OCI-LY3 (cell line): Measurements from ENCODE around the gene PIK3R4.

ENCODE experiments used
- H2AFZ ChIP-seq: fragments of 200-600, 300-600 bp; shearing (Covaris generic); 2 replicates; pipeline ENCODE4 v1.6.0; 2014; ENCODE audit warnings: antibody characterized with exemption, low read depth, low read length
- H3K27ac ChIP-seq: fragments of 200-600, 300-600 bp; sonication (generic); 2 replicates; pipeline ENCODE4 v1.5.1; 2014; ENCODE audit warnings: mild to moderate bottlenecking, low read length, moderate library complexity, mixed read lengths
- H3K27me3 ChIP-seq: fragments of 200-600, 300-600 bp; sonication (generic); 2 replicates; pipeline ENCODE4 v1.6.1; 2014; ENCODE audit warnings: low read depth, low read length, mixed read lengths
- H3K36me3 ChIP-seq: fragments of 200-600, 300-600 bp; sonication (generic); replicated peaks from 2 replicates; pipeline ENCODE3; 2014; ENCODE audit warnings: low read depth, low read length, mixed read lengths
- H3K4me1 ChIP-seq: fragments of 300-600, 200-600 bp; sonication (generic); 2 replicates; pipeline ENCODE4 v1.6.1; 2014; ENCODE audit warnings: low read length, mixed read lengths
- H3K4me2 ChIP-seq: fragments of 200-600, 300-600 bp; sonication (generic); 2 replicates; pipeline ENCODE4 v1.6.1; 2014; ENCODE audit warnings: low read length, mixed read lengths
- H3K4me3 ChIP-seq: fragments of 300-600, 200-600 bp; sonication (generic); 2 replicates; pipeline ENCODE4 v1.5.1; 2014; ENCODE audit warnings: antibody characterized with exemption, mild to moderate bottlenecking, low read length, moderate library complexity
- H3K79me2 ChIP-seq: fragments of 300-600, 200-600 bp; shearing (Covaris generic); 2 replicates; pipeline ENCODE4 v1.6.1; 2014; ENCODE audit warnings: mild to moderate bottlenecking, low read length, mixed read lengths
- H3K9ac ChIP-seq: fragments of 300-600, 200-600 bp; shearing (Covaris generic); 2 replicates; pipeline ENCODE4 v1.6.0; 2014; ENCODE audit warnings: mild to moderate bottlenecking, low read length, moderate library complexity
- H3K9me3 ChIP-seq: fragments of 200-600, 300-600 bp; shearing (Covaris generic); 2 replicates; pipeline ENCODE4 v1.6.1; 2014; ENCODE audit warnings: low read length, mixed read lengths; ENCODE audit not compliant: insufficient read depth
- H4K20me1 ChIP-seq: fragments of 200-600, 300-600 bp; sonication (generic); 2 replicates; pipeline ENCODE4 v1.6.1; 2016; ENCODE audit warnings: low read length, mixed read lengths; ENCODE audit not compliant: insufficient read depth
- EZH2phosphoT487 ChIP-seq: fragments of 200-600 bp; shearing (Covaris generic); IDR thresholded peaks from 2 replicates; pipeline ENCODE4 v1.6.1; 2018; ENCODE audit warnings: antibody characterized with exemption, mixed run types, low read depth
- TF ChIP-seq, protein P1 (sequence below): fragments of 200-600, 300-600 bp; sonication (generic); IDR thresholded peaks from 2 replicates; pipeline ENCODE4 v1.5.1; 2014; ENCODE audit warnings: antibody characterized with exemption, low read length, low read depth

PIK3R4 gene

DNA sequence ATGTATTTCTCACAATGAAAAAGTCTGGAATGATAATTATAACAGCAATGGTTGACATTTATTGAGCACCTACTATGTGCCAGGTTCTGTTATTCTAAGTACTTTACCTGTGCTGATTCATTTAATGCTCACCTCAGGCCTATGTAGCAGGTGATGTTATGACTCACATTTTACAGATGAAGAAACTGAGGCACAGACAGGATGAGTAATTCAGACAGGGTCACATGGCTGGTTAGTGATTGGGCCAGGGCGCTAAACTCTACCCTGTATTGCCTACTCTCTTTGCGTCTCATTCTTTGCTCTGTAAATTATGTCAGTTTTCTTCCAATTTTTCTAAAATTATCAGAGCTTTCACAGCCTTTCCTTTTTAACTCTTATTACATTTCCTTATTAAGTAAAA is 98.3 kb downstream of the PIK3R4 start:
- H4K20me1 ChIP-seq: no peaks in the 10 kb centered on the region
- no peak overlapping the region for H3K4me3 ChIP-seq
- H2AFZ ChIP-seq: no peak overlapping the region
- no peaks in the 10 kb centered on the region for H3K36me3 ChIP-seq
- H3K9ac ChIP-seq: no peak overlapping the region
- no peaks in the 10 kb centered on the region for H3K9me3 ChIP-seq
- no peak for TF ChIP-seq EZH2phosphoT487
- no peaks in the 10 kb centered on the region for H3K79me2 ChIP-seq
- no peaks in the 10 kb centered on the region for H3K27me3 ChIP-seq
- H3K27ac ChIP-seq: no peak overlapping the region
- no peaks in the 10 kb centered on the region for H3K4me1 ChIP-seq
- no peak overlapping the region for H3K4me2 ChIP-seq

DNA sequence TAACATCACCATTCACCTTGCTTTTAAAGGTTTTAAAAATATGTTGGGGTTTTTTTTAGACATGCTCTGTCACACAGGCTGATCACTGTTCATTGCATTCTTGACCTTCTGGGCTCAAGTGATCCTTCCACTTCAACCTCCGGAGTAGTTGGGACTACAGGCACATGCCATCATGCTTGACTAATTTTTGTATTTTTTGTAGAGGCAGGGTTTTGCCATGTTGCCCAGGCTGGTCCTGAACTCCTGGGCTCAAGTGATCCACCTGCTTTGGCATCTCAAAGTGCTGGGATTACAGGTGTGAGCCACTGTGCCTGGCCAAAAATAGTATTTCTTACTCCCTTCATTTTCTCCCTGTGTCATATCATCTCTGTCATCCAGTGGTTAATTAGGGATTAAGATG is 101.4 kb downstream of the PIK3R4 start:
- Histone ChIP-seq H3K79me2 (no peaks in the 10 kb centered on the region), H3K27ac (no peak overlapping the region), H3K27me3 (no peaks in the 10 kb centered on the region), H3K4me3 (no peak overlapping the region), H3K36me3 (no peaks in the 10 kb centered on the region), H3K9ac (no peak overlapping the region), H2AFZ (no peak overlapping the region), H3K4me1 (no peaks in the 10 kb centered on the region), H3K4me2 (no peak overlapping the region), H4K20me1 (no peaks in the 10 kb centered on the region), H3K9me3 (no peaks in the 10 kb centered on the region)
- no peak for TF ChIP-seq EZH2phosphoT487
- TF ChIP-seq, protein P1, sequence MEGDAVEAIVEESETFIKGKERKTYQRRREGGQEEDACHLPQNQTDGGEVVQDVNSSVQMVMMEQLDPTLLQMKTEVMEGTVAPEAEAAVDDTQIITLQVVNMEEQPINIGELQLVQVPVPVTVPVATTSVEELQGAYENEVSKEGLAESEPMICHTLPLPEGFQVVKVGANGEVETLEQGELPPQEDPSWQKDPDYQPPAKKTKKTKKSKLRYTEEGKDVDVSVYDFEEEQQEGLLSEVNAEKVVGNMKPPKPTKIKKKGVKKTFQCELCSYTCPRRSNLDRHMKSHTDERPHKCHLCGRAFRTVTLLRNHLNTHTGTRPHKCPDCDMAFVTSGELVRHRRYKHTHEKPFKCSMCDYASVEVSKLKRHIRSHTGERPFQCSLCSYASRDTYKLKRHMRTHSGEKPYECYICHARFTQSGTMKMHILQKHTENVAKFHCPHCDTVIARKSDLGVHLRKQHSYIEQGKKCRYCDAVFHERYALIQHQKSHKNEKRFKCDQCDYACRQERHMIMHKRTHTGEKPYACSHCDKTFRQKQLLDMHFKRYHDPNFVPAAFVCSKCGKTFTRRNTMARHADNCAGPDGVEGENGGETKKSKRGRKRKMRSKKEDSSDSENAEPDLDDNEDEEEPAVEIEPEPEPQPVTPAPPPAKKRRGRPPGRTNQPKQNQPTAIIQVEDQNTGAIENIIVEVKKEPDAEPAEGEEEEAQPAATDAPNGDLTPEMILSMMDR: no peak

- H3K36me3 ChIP-seq: no peaks in the 10 kb centered on the region
- no peaks in the 10 kb centered on the region for H3K27me3 ChIP-seq
- no peak overlapping the region for H3K9ac ChIP-seq
- H4K20me1 ChIP-seq: no peaks in the 10 kb centered on the region
- no peak for TF ChIP-seq EZH2phosphoT487
- TF ChIP-seq, protein P1: no peak
- no peaks in the 10 kb centered on the region for H3K9me3 ChIP-seq
- H3K79me2 ChIP-seq: no peaks in the 10 kb centered on the region
- no peak overlapping the region for H2AFZ ChIP-seq
- no peaks in the 10 kb centered on the region for H3K4me1 ChIP-seq
- no peak overlapping the region for H3K4me2 ChIP-seq
- H3K27ac ChIP-seq: no peak overlapping the region
- H3K4me3 ChIP-seq: no peak overlapping the region
These were observed 101.9 kb downstream of the PIK3R4 start for GRCh38 chr3:130644628-130645253.

DNA sequence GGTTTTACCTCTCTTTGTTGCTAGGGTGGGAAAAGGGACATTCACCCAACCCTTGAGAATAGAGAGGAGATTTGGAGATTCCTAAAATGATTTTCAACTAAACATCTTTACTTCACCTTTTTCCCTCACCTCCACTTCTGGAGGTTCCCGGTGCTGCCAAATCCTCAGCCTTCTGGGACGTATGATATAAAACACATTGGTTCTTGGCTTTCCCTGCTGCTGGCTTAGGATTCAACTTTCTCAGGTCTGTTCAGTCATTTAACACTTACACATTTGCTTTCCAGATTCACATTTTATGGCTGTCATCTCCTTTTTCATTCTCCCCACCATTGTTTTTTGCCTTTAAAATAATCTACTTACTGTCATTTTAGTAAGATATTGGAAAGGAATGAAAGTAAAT is 106.6 kb downstream of the PIK3R4 start:
- no peak overlapping the region for H3K4me2 ChIP-seq
- no peak overlapping the region for H3K27ac ChIP-seq
- H3K9me3 ChIP-seq: no peaks in the 10 kb centered on the region
- H3K79me2 ChIP-seq: no peaks in the 10 kb centered on the region
- H3K27me3 ChIP-seq: no peaks in the 10 kb centered on the region; the same call in 1 of the 2 replicates
- H3K4me3 ChIP-seq: no peak overlapping the region
- no peak for TF ChIP-seq EZH2phosphoT487
- TF ChIP-seq, protein P1: no peak
- H3K36me3 ChIP-seq: no peaks in the 10 kb centered on the region
- H2AFZ ChIP-seq: no peak overlapping the region
- H4K20me1 ChIP-seq: no peaks in the 10 kb centered on the region
- no peak overlapping the region for H3K9ac ChIP-seq
- no peaks in the 10 kb centered on the region for H3K4me1 ChIP-seq
